ENCODE data around the gene BAZ1B. TPM values are rescaled to one million over a fixed set of nuclear protein-coding genes. Genes with fewer than 3 reads are reported as not detected.

The BAZ1B gene
- total and polyA plus RNA-seq, 4 donors, result 8.6 to 31.3 (median 21.5) TPM

GRCh38 chr7:73520673-73521635 lies 1.1 kb downstream of the BAZ1B start:
- peak; percentile 34 for TF ChIP-seq YY1 (IDR thresholded peaks at IDR 0.05)
- TF ChIP-seq, protein P1, sequence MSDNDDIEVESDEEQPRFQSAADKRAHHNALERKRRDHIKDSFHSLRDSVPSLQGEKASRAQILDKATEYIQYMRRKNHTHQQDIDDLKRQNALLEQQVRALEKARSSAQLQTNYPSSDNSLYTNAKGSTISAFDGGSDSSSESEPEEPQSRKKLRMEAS (IDR thresholded peaks at IDR 0.05), result no peak
- no peak for TF ChIP-seq GABPA (IDR thresholded peaks at IDR 0.05 in 1 of 2, conservative IDR thresholded peaks at IDR 0.05 in 1 of 2)
- Histone ChIP-seq H3K36me3 (ENCODE audit: control insufficient read depth in 4 of 4, insufficient read depth in 3 of 4, low read depth in 1 of 4, low read length in 3 of 4) (peaks cover 0 to 2% (median under 1%) of the 10 kb centered on the region in 4 donors), H3K9ac (ENCODE audit: low read depth in 1 of 2, low read length in 2 of 2) (peak overlapping the region; percentile 68 to 72), H3K27ac (ENCODE audit: low read depth in 1 of 2, low read length in 2 of 2) (peak overlapping the region; percentile 75 to 95), H3K27me3 (ENCODE audit: control insufficient read depth in 4 of 4, insufficient read depth in 4 of 4, low read length in 3 of 4) (no peaks in the 10 kb centered on the region), H3K4me3 (ENCODE audit: low read depth in 1 of 3, low read length in 3 of 3) (peak overlapping the region; percentile 56 to 100 (median 64)), H3K9me3 (ENCODE audit: control insufficient read depth in 4 of 4, low read length in 3 of 4) (no peaks in the 10 kb centered on the region), H3K4me1 (ENCODE audit: control insufficient read depth in 4 of 4, insufficient read depth in 4 of 4, low read length in 3 of 4) (peaks cover 6 to 32% (median 20%) of the 10 kb centered on the region in 4 donors)
- WGBS, result 1% methylated on average over 36 of the region's 36 CpGs
- DNase-seq (ENCODE audit: low spot score), result no peak

DNA sequence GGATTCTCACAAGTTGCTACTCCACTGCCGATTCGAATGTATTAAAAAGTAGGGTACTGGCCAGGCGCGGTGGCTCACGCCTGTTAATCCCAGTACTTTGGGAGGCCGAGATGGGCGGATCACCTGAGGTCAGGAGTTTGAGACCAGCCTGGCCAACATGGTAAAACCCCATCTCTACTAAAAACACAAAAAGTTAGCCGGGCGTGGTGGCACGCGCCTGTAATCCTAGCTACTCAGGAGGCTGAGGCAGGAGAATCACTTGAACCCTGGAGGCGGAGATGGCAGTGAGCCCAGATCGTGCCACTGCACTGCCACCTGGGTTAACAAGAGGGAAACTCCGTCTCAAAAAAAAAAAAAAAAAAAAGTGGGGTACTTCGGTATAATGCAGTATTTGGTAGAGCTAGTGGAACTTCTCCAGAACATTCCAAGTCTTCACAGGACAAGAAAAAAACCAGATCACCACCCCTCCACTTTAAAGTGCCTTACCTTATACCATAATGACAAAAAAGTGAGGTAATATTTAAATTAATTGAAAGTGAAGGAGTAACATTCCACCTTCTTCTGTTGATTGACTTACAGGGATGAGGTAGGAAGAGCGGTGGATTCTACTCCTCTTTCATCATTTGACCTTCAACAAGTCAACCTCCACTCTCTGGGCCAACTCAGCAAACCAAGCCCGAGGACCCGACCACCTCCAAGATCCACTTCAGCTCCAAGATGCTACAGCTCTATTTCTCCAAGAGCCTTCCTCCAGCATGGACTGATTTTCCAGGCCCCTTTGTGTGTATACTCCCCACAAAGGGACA lies 2.0 kb downstream of the BAZ1B start:
- Histone ChIP-seq H3K4me1 (ENCODE audit: control insufficient read depth in 4 of 4, insufficient read depth in 4 of 4, low read length in 3 of 4) (peaks cover 6 to 32% (median 20%) of the 10 kb centered on the region in 4 donors), H3K9ac (ENCODE audit: low read depth in 1 of 2, low read length in 2 of 2) (peak overlapping the region; percentile 62 to 72), H3K4me3 (ENCODE audit: low read depth in 1 of 3, low read length in 3 of 3) (peak overlapping the region in 1 of 3 donors; percentile 100), H3K27ac (ENCODE audit: low read depth in 1 of 2, low read length in 2 of 2) (no peak overlapping the region), H3K27me3 (ENCODE audit: control insufficient read depth in 4 of 4, insufficient read depth in 4 of 4, low read length in 3 of 4) (no peaks in the 10 kb centered on the region), H3K36me3 (ENCODE audit: control insufficient read depth in 4 of 4, insufficient read depth in 3 of 4, low read depth in 1 of 4, low read length in 3 of 4) (peaks cover 0 to 8% (median 6%) of the 10 kb centered on the region in 4 donors), H3K9me3 (ENCODE audit: control insufficient read depth in 4 of 4, low read length in 3 of 4) (no peaks in the 10 kb centered on the region)
- WGBS, result 67% methylated on average over 18 of the region's 18 CpGs
- TF ChIP-seq NR2F2 (IDR thresholded peaks at IDR 0.05), result no peak
- TF ChIP-seq FOXA1 (IDR thresholded peaks at IDR 0.05), result no peak
- no peak for TF ChIP-seq ATF3 (IDR thresholded peaks at IDR 0.05)
- DNase-seq (ENCODE audit: low spot score), result no peak

- Histone ChIP-seq H3K27ac (ENCODE audit: low read depth in 1 of 2, low read length in 2 of 2) (no peak overlapping the region), H3K4me1 (ENCODE audit: control insufficient read depth in 4 of 4, insufficient read depth in 4 of 4, low read length in 3 of 4) (peaks cover 6 to 32% (median 20%) of the 10 kb centered on the region in 4 donors), H3K4me3 (ENCODE audit: low read depth in 1 of 3, low read length in 3 of 3) (no peak overlapping the region), H3K9me3 (ENCODE audit: control insufficient read depth in 4 of 4, low read length in 3 of 4) (no peaks in the 10 kb centered on the region), H3K27me3 (ENCODE audit: control insufficient read depth in 4 of 4, insufficient read depth in 4 of 4, low read length in 3 of 4) (no peaks in the 10 kb centered on the region), H3K36me3 (ENCODE audit: control insufficient read depth in 4 of 4, insufficient read depth in 3 of 4, low read depth in 1 of 4, low read length in 3 of 4) (peaks cover 0 to 13% (median 6%) of the 10 kb centered on the region in 4 donors), H3K9ac (ENCODE audit: low read depth in 1 of 2, low read length in 2 of 2) (no peak overlapping the region)
- WGBS, result 91% methylated on average over 5 of the region's 5 CpGs
- no peak for DNase-seq (ENCODE audit: low spot score)
- no peak for TF ChIP-seq RAD21 (IDR thresholded peaks at IDR 0.05)
- TF ChIP-seq JUND (IDR thresholded peaks at IDR 0.05), result no peak
- TF ChIP-seq, protein P2, sequence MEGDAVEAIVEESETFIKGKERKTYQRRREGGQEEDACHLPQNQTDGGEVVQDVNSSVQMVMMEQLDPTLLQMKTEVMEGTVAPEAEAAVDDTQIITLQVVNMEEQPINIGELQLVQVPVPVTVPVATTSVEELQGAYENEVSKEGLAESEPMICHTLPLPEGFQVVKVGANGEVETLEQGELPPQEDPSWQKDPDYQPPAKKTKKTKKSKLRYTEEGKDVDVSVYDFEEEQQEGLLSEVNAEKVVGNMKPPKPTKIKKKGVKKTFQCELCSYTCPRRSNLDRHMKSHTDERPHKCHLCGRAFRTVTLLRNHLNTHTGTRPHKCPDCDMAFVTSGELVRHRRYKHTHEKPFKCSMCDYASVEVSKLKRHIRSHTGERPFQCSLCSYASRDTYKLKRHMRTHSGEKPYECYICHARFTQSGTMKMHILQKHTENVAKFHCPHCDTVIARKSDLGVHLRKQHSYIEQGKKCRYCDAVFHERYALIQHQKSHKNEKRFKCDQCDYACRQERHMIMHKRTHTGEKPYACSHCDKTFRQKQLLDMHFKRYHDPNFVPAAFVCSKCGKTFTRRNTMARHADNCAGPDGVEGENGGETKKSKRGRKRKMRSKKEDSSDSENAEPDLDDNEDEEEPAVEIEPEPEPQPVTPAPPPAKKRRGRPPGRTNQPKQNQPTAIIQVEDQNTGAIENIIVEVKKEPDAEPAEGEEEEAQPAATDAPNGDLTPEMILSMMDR (IDR thresholded peaks at IDR 0.05; ENCODE audit: low read depth, low read length, missing input control), result no peak
- TF ChIP-seq FOXA1 (IDR thresholded peaks at IDR 0.05), result no peak
- no peak for TF ChIP-seq HNF4G (IDR thresholded peaks at IDR 0.05)
- TF ChIP-seq TAF1 (conservative IDR thresholded peaks at IDR 0.05), result no peak
- no peak for TF ChIP-seq SP1 (IDR thresholded peaks at IDR 0.05)
- TF ChIP-seq, protein P3, sequence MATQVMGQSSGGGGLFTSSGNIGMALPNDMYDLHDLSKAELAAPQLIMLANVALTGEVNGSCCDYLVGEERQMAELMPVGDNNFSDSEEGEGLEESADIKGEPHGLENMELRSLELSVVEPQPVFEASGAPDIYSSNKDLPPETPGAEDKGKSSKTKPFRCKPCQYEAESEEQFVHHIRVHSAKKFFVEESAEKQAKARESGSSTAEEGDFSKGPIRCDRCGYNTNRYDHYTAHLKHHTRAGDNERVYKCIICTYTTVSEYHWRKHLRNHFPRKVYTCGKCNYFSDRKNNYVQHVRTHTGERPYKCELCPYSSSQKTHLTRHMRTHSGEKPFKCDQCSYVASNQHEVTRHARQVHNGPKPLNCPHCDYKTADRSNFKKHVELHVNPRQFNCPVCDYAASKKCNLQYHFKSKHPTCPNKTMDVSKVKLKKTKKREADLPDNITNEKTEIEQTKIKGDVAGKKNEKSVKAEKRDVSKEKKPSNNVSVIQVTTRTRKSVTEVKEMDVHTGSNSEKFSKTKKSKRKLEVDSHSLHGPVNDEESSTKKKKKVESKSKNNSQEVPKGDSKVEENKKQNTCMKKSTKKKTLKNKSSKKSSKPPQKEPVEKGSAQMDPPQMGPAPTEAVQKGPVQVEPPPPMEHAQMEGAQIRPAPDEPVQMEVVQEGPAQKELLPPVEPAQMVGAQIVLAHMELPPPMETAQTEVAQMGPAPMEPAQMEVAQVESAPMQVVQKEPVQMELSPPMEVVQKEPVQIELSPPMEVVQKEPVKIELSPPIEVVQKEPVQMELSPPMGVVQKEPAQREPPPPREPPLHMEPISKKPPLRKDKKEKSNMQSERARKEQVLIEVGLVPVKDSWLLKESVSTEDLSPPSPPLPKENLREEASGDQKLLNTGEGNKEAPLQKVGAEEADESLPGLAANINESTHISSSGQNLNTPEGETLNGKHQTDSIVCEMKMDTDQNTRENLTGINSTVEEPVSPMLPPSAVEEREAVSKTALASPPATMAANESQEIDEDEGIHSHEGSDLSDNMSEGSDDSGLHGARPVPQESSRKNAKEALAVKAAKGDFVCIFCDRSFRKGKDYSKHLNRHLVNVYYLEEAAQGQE (IDR thresholded peaks at IDR 0.05), result no peak
- TF ChIP-seq, protein P1 (IDR thresholded peaks at IDR 0.05), result no peak
- no peak for TF ChIP-seq ZBTB33 (IDR thresholded peaks at IDR 0.05)
Observed at GRCh38 chr7:73518470-73518869, 3.6 kb downstream of the BAZ1B start.

Data from liver (tissue), 9 donors.